Spleen (tissue), 11 donors: ENCODE results near the gene GAB2. TPM values are rescaled to one million over a fixed set of nuclear protein-coding genes. Genes with fewer than 3 reads are reported as not detected.

ENCODE experiments used
- DNase-seq: peaks from one replicate; pipeline ENCODE4 v3.0.0-alpha.2; 2020
- H3K27ac ChIP-seq, 8 donors: fragments of 200-600 bp; sonication (generic) in 7 of 8; 1 replicate in 4 of 8; 2 replicates in 4 of 8; pipeline versions ENCODE4 v1.5.0 to v1.8.0; 2016 to 2021; ENCODE audit warnings: inconsistent platforms in 4 of 8, mild to moderate bottlenecking in 4 of 8, moderate library complexity in 1 of 8
- H3K27me3 ChIP-seq, 7 donors: fragments of 200-600 bp; sonication (generic) in 6 of 7; replicated peaks in 1 of 7; 1 replicate in 4 of 7; 2 replicates in 3 of 7; pipeline versions ENCODE4 v1.5.0 to v1.8.0; 2016 to 2021; ENCODE audit warnings: inconsistent platforms in 3 of 7, mild to moderate bottlenecking in 1 of 7
- H3K36me3 ChIP-seq, 6 donors: fragments of 200-600 bp; sonication (generic) in 5 of 6; 1 replicate in 4 of 6; 2 replicates in 2 of 6; pipeline versions ENCODE4 v1.5.0 to v1.8.0; 2016 to 2021; ENCODE audit warnings: inconsistent platforms in 2 of 6
- H3K4me1 ChIP-seq, 6 donors: fragments of 200-600 bp; sonication (generic) in 5 of 6; 1 replicate in 3 of 6; 2 replicates in 3 of 6; pipeline versions ENCODE4 v1.5.0 to v1.8.0; 2016 to 2021; ENCODE audit warnings: inconsistent platforms in 3 of 6
- H3K4me3 ChIP-seq, 8 donors: fragments of 200-600 bp; sonication (generic) in 7 of 8; 1 replicate in 4 of 8; 2 replicates in 4 of 8; pipeline versions ENCODE4 v1.5.0 to v1.8.0; 2016 to 2021; ENCODE audit warnings: inconsistent platforms in 4 of 8, mild to moderate bottlenecking in 4 of 8, moderate library complexity in 2 of 8
- H3K9me3 ChIP-seq, 8 donors: fragments of 200-600 bp; sonication (generic) in 7 of 8; 1 replicate in 4 of 8; 2 replicates in 4 of 8; pipeline versions ENCODE4 v1.5.0 to v1.8.0; 2016 to 2021; ENCODE audit warnings: inconsistent platforms in 4 of 8
- POLR2A ChIP-seq, 3 donors: fragments of 450-650 bp; IDR thresholded peaks; one replicate each; pipeline ENCODE4 v1.5.1; 2017; ENCODE audit warnings: antibody characterized with exemption in 3 of 3, mild to moderate bottlenecking in 1 of 3
- POLR2AphosphoS5 ChIP-seq, 3 donors: sonication (generic); formaldehyde crosslinking; IDR thresholded peaks; one replicate each; pipeline ENCODE4 v1.5.1; 2017; ENCODE audit warnings: antibody characterized with exemption in 3 of 3
- WGBS, 5 donors: extraction: QIAGEN DNeasy Blood & Tissue Kit in 3 of 5; methylation state at CpG; one replicate each; pipeline versions ENCODE4 v1.1.5 to v1.1.7; 2013 to 2018; 5-methylcytosine and 5-hydroxymethylcytosine counted together
- intact Hi-C: fragments of 100-400 bp; cut with DNase I; formaldehyde crosslinking; loops from one replicate; pipeline ENCODE4 v1.15.0; 2023; ENCODE audit warnings: low total_unique reads
- polyA plus RNA-seq, 3 donors: library from polyadenylated mRNA; stranded (reverse); fragments of 200-250 nt; gene quantifications; one replicate each; pipeline ENCODE4 v1.2.1, GENCODE V29; 2013
- total RNA-seq, 7 donors: library from RNA; depleted of rRNA in 3 of 7; stranded (reverse); fragments of >200 nt in 3 of 7; fragmentation: NEBNext Ultra II Directional in 4 of 7; extraction: Animal tissue kit (Norgen Biotek cat#: 25700) in 4 of 7; gene quantifications; one replicate each; pipeline versions ENCODE4 v1.1.0 to v1.2.1, GENCODE V29; 2016 to 2021
- TF ChIP-seq, protein P1 (sequence below), 11 experiments: fragments of 200-600 bp in 7 of 11; fragments of 450-650 bp in 4 of 11; sonication (generic) in 4 of 11; IDR thresholded peaks in 8 of 11; conservative IDR thresholded peaks in 3 of 11; 1 replicate in 7 of 11; 2 replicates in 4 of 11; pipeline versions ENCODE4 v1.4.0 to v1.8.0; 2016 to 2021; ENCODE audit warnings: antibody characterized with exemption in 11 of 11, inconsistent platforms in 4 of 11, mild to moderate bottlenecking in 1 of 11
- donor health status: healthy with polysubstance abuse.
- donor health status: DM: no; HTN: no; CAD: no; lungs with moderate emphysema.
- donor health status: DM: no; HTN: no; CAD: no.
- donor health status: Bipolar disorder and iron deficiency.
- donor health status: healthy.
- donor health status: DM: no; HTN: no; CAD: no.
- donor health status: DM: yes; HTN: yes; CAD: no.

Gene GAB2
- total and polyA plus RNA-seq, 10 donors, result 2.3 to 57.7 (median 47.0) TPM

DNA sequence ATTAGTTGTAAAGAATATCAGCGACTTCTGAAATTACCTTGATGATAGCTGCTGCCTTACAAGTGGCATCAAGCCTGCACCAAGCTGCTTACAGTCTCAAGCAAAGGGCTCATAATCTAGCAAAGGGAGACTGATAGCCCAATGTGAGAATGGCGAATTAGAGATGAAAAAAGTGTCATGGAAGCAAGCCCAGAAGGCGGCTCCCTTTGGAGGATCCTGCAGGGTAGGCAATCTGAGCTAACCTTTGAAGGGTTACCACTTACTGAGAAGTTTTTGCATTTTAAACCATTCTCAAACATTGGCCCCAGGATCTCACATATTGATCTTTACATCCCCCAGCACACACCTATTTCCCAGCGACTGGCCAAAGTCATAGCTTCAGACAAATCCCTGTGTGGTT, 18.5 kb downstream of the GAB2 start:
- Histone ChIP-seq H3K27ac (no peak overlapping the region), H3K4me1 (peaks cover 0 to 40% (median 6%) of the 10 kb centered on the region in 6 donors), H3K36me3 (no peaks in the 10 kb centered on the region), H3K9me3 (no peaks in the 10 kb centered on the region), H3K27me3 (no peaks in the 10 kb centered on the region), H3K4me3 (no peak overlapping the region)
- TF ChIP-seq POLR2A (IDR thresholded peaks at IDR 0.05) (no peak), POLR2AphosphoS5 (IDR thresholded peaks at IDR 0.05) (no peak)
- TF ChIP-seq, protein P1, sequence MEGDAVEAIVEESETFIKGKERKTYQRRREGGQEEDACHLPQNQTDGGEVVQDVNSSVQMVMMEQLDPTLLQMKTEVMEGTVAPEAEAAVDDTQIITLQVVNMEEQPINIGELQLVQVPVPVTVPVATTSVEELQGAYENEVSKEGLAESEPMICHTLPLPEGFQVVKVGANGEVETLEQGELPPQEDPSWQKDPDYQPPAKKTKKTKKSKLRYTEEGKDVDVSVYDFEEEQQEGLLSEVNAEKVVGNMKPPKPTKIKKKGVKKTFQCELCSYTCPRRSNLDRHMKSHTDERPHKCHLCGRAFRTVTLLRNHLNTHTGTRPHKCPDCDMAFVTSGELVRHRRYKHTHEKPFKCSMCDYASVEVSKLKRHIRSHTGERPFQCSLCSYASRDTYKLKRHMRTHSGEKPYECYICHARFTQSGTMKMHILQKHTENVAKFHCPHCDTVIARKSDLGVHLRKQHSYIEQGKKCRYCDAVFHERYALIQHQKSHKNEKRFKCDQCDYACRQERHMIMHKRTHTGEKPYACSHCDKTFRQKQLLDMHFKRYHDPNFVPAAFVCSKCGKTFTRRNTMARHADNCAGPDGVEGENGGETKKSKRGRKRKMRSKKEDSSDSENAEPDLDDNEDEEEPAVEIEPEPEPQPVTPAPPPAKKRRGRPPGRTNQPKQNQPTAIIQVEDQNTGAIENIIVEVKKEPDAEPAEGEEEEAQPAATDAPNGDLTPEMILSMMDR (IDR thresholded peaks at IDR 0.05 in 8 of 11, conservative IDR thresholded peaks at IDR 0.05 in 3 of 11), result no peak
- 83 to 97% (median 94%) methylated on average over 4 of the region's 4 CpGs for WGBS, 5 donors
- intact Hi-C loops, result no loop called here
- DNase-seq, result no peak

DNA sequence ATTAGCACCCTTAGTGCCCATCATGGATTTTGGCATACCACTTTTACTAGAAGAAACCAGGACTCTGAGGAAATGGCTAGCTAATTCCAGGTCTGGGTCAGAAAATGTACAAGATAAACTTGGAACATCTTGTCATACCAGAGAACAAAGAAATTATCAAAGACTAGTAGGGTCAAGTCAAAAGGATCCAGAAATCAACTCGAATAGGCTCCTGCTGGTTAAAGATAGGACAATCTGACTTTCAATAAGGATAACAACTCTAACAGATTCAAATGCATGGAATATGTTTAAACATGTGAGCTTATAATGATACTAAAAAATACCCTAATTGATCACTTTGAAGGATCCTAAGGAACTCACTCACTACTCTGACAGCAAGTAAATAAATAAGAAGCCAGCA, 18.9 kb downstream of the GAB2 start:
- no peaks in the 10 kb centered on the region for H3K9me3 ChIP-seq
- intact Hi-C loops, result no loop called here
- H3K4me1 ChIP-seq, result peaks cover 0 to 39% (median 5%) of the 10 kb centered on the region in 6 donors
- H3K4me3 ChIP-seq, result no peak overlapping the region
- H3K36me3 ChIP-seq, result no peaks in the 10 kb centered on the region
- DNase-seq, result no peak
- no peak overlapping the region for H3K27ac ChIP-seq
- WGBS, 5 donors, result 85 to 96% (median 88%) methylated on average over 1 of the region's 1 CpG
- no peaks in the 10 kb centered on the region for H3K27me3 ChIP-seq
- TF ChIP-seq POLR2A (IDR thresholded peaks at IDR 0.05) (no peak), POLR2AphosphoS5 (IDR thresholded peaks at IDR 0.05) (no peak)
- TF ChIP-seq, protein P1 (IDR thresholded peaks at IDR 0.05 in 8 of 11, conservative IDR thresholded peaks at IDR 0.05 in 3 of 11), result no peak

DNA sequence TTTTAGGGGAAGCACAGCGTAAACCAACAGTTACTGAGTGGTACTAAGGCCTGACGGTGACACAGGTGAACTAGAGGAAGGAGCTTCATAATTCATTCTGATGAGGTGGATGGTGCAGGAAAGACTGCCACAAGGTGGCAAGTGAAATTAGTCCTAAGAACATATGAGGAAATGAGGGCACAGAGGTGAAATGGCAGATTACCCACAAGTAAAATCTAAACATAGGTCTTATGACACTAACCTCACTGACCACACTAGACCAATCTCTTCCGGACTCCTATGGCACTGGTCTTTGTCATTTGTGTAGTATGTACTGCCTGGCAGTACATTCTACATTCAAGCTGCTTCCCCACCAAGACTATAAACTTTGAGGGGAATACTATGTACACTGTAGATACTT, 20.2 kb downstream of the GAB2 start:
- no peak overlapping the region for H3K4me3 ChIP-seq
- no peaks in the 10 kb centered on the region for H3K27me3 ChIP-seq
- H3K9me3 ChIP-seq, result no peaks in the 10 kb centered on the region
- no peaks in the 10 kb centered on the region for H3K36me3 ChIP-seq
- DNase-seq, result no peak
- H3K27ac ChIP-seq, result peak overlapping the region in 3 of 8 donors; percentile 13 to 35 (median 19)
- intact Hi-C loops, result no loop called here
- TF ChIP-seq POLR2A (IDR thresholded peaks at IDR 0.05), result no peak
- TF ChIP-seq, protein P1 (IDR thresholded peaks at IDR 0.05 in 8 of 11, conservative IDR thresholded peaks at IDR 0.05 in 3 of 11), result peak in 2 of 11 experiments; percentile 10 to 20
- peaks cover 0 to 43% (median 12%) of the 10 kb centered on the region in 6 donors for H3K4me1 ChIP-seq
- 41 to 66% (median 46%) methylated on average over 3 of the region's 3 CpGs for WGBS, 5 donors

DNA sequence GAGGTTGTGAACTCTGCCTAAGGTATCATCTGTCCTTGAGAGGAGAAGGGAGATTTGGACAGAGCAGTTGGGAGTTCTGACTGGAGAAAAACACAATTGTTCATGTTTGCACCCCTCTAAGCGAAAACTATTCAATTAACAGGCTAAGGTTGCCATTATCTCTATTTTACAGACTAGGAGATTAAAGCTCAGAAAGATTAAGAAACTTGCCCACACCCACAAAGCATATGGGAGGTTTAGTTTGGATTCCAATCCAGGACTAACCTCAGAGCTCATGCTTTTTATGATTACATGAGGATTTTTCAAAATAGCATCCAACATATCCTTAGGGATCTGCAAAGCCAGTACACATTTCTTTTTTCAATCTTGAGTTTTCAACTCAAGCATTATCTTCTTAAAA, 22.0 kb downstream of the GAB2 start:
- Histone ChIP-seq H3K27me3 (no peaks in the 10 kb centered on the region), H3K9me3 (no peaks in the 10 kb centered on the region), H3K4me3 (no peak overlapping the region), H3K4me1 (peaks cover 3 to 57% (median 20%) of the 10 kb centered on the region in 6 donors), H3K27ac (no peak overlapping the region), H3K36me3 (no peaks in the 10 kb centered on the region)
- DNase-seq, result no peak
- no peak for TF ChIP-seq POLR2AphosphoS5 (IDR thresholded peaks at IDR 0.05)
- intact Hi-C loops, result no loop called here
- WGBS, 5 donors, result 78 to 96% (median 90%) methylated on average over 1 of the region's 1 CpG

DNA sequence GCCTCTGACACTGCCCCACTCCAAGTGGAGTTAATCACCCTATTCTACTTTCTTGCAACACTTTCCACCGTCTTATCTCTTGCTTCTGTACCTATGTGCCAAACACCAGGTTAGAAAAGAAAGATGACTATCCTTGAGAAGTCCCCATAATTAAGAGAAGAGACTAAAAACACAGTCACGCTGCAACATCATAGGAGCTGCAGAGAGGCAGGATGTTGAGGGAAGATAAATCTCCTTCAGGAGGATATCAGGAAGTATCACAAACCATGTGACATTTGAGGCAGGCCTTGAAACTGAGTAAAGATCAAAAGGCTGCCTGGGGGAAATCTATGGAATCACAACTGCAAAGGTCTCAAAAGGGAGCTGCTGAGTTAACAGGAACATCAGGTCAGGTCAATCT, 24.8 kb downstream of the GAB2 start:
- Histone ChIP-seq H3K9me3 (no peaks in the 10 kb centered on the region), H3K27ac (no peak overlapping the region), H3K36me3 (no peaks in the 10 kb centered on the region), H3K4me1 (peaks cover 3 to 60% (median 22%) of the 10 kb centered on the region in 6 donors), H3K27me3 (no peaks in the 10 kb centered on the region), H3K4me3 (no peak overlapping the region)
- DNase-seq, result no peak
- intact Hi-C loops, result no loop called here
- WGBS, 5 donors, result 30 to 42% (median 34%) methylated on average over 2 of the region's 2 CpGs
- TF ChIP-seq, protein P1 (IDR thresholded peaks at IDR 0.05 in 8 of 11, conservative IDR thresholded peaks at IDR 0.05 in 3 of 11), result no peak
- TF ChIP-seq POLR2AphosphoS5 (IDR thresholded peaks at IDR 0.05), result no peak
- no peak for TF ChIP-seq POLR2A (IDR thresholded peaks at IDR 0.05)
